Mucosa of descending colon (tissue), 3 donors: ENCODE results near the gene STAMBPL1. TPM values are rescaled to one million over a fixed set of nuclear protein-coding genes. Genes with fewer than 3 reads are reported as not detected.

ENCODE experiments used
- ATAC-seq: fragments of 200-7000 bp; cut with Tn5 transposase; one replicate; pipeline ENCODE4 v1.9.1; 2020; ENCODE audit warnings: mild to moderate bottlenecking, moderate library complexity
- DNase-seq, 3 donors: peaks; one replicate each; pipeline ENCODE4 v3.0.0-alpha.2; 2020
- H3K36me3 ChIP-seq: fragments of 200-600 bp; one replicate; pipeline ENCODE4 v1.8.0; 2021; ENCODE audit warnings: low read depth, mild to moderate bottlenecking
- H3K4me1 ChIP-seq: fragments of 200-600 bp; one replicate; pipeline ENCODE4 v1.8.0; 2021; ENCODE audit warnings: low read depth, mild to moderate bottlenecking
- H3K4me3 ChIP-seq: fragments of 200-600 bp; one replicate; pipeline ENCODE4 v1.8.0; 2021; ENCODE audit warnings: mild to moderate bottlenecking
- H3K9me3 ChIP-seq: fragments of 200-600 bp; one replicate; pipeline ENCODE4 v1.8.0; 2021; ENCODE audit warnings: mild to moderate bottlenecking
- CTCF ChIP-seq: fragments of 200-600 bp; IDR thresholded peaks from one replicate; pipeline ENCODE4 v1.8.0; 2022; ENCODE audit warnings: antibody characterized with exemption, mild to moderate bottlenecking
- intact Hi-C, 2 donors: fragments of 100-400 bp; cut with DNase I in 1 of 2; cut with micrococcal nuclease in 1 of 2; formaldehyde crosslinking; loops; one replicate each; pipeline versions ENCODE4 v1.11.0 to v1.11.1; 2022; cut with DNase I, micrococcal nuclease
- total RNA-seq, 3 donors: library from RNA; stranded (reverse); fragmentation: NEBNext Ultra II Directional in 2 of 3; extraction: Animal tissue kit (Norgen Biotek cat#: 25700) in 2 of 3; gene quantifications; one replicate each; pipeline versions ENCODE4 v1.2.1 to v1.2.4, GENCODE V29; 2021 to 2023
- donor health status: DM: no; HTN: no; CAD: no; lungs with moderate emphysema.
- donor health status: DM: no; HTN: no; CAD: no.
- donor health status: DM: no; HTN: yes; CAD: no.

The STAMBPL1 gene
- total RNA-seq, 3 donors from 2014 or later: 19.2 to 44.2 (median 20.0) TPM

GRCh38 chr10:88901984-88902789 lies 22.1 kb downstream of the STAMBPL1 start:
- H3K9me3 ChIP-seq: no peaks in the 10 kb centered on the region
- DNase-seq (no peak), ATAC-seq (no peak)
- no peak overlapping the region for H3K4me3 ChIP-seq
- no peak for TF ChIP-seq CTCF
- intact Hi-C loops: no loop called here
- H3K4me1 ChIP-seq: peaks cover 40% of the 10 kb centered on the region
- H3K36me3 ChIP-seq: no peaks in the 10 kb centered on the region

GRCh38 chr10:88903715-88904114 lies 23.7 kb downstream of the STAMBPL1 start:
- TF ChIP-seq CTCF: no peak
- ATAC-seq: peak; percentile 93
- no peaks in the 10 kb centered on the region for H3K9me3 ChIP-seq
- peaks cover 24% of the 10 kb centered on the region for H3K4me1 ChIP-seq
- H3K4me3 ChIP-seq: no peak overlapping the region
- DNase-seq: peak in 1 of 3 donors; percentile 70
- intact Hi-C loops: no loop called here
- no peaks in the 10 kb centered on the region for H3K36me3 ChIP-seq

GRCh38 chr10:88906921-88907320 lies 26.9 kb downstream of the STAMBPL1 start:
- Histone ChIP-seq H3K4me3 (no peak overlapping the region), H3K9me3 (no peaks in the 10 kb centered on the region), H3K4me1 (peaks cover 13% of the 10 kb centered on the region), H3K36me3 (no peaks in the 10 kb centered on the region)
- ATAC-seq (no peak), DNase-seq (no peak)
- no peak for TF ChIP-seq CTCF
- intact Hi-C loops: no loop called here

- H3K9me3 ChIP-seq: no peaks in the 10 kb centered on the region
- TF ChIP-seq CTCF: no peak
- DNase-seq (no peak), ATAC-seq (no peak)
- peaks cover 3% of the 10 kb centered on the region for H3K4me1 ChIP-seq
- no peaks in the 10 kb centered on the region for H3K36me3 ChIP-seq
- H3K4me3 ChIP-seq: no peak overlapping the region
- intact Hi-C loops: no loop called here
Measured at GRCh38 chr10:88908194-88908593, 28.1 kb downstream of the STAMBPL1 start.

DNA sequence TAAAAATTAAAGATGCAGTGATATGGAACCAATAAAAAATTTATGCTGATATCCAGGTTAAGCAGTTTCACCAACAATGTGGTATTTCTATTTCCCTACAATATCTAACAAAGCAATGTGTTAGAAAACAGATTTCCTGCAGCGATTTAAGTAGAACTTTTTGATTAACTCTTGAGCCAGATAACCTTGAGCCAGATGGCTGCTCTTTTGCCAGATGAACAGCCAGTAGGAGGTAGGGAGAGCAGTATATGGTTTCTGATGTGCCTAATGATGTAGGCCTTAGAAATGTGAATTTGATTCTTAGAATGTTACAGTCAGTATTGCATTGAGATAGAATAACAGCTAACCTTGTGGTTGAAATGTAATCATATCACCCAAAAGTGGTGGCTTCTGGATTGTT lies 31.1 kb downstream of the STAMBPL1 start:
- intact Hi-C loops: no loop called here
- TF ChIP-seq CTCF: no peak
- no peak for DNase-seq

More for the DNA sequence above, 31.1 kb downstream of the STAMBPL1 start:
- Histone ChIP-seq H3K9me3 (no peaks in the 10 kb centered on the region), H3K36me3 (no peaks in the 10 kb centered on the region), H3K4me3 (no peak overlapping the region), H3K4me1 (no peaks in the 10 kb centered on the region)
- no peak for ATAC-seq
